ENCODE measurements around the gene GPC6. TPM values are rescaled to one million over a fixed set of nuclear protein-coding genes. Genes with fewer than 3 reads are reported as not detected.

GPC6 gene
- total and polyA plus RNA-seq, 5 donors from 2014 or later = not detected

DNA sequence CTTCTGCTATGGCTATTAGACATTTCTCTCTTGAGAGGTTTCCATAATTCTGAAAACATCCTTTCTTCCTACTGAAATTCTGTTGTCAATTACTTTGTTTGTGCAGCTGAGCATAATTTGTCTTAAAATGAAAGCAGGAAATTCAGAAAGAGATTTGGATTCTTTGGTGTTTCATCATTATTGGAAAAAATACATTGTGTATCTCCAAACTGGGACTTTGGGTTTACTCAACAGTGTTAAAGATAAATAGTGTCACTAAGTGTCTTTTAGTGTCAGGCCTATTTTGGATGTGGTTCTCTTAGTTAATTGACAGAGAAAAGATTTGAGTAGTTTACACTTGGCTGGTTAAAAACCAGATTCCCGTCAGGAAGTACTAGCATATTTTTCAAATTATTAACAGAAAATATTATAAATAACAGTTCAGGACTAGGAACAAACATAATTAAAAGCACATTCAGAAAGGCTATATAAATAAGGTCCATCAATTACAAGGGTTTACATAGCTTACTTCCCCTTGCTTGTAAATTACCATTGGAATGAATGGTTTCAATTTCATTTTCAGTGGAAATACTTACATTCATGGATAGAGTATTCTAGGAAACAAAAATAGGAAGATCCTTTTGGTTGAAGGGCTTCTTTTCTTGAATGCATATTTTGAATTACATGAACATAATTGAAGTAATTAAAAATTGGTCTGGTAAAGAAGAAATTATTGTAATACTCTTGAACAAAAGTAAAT, 483.1 kb downstream of the GPC6 start:
- Histone ChIP-seq H3K27me3 (ENCODE audit: control insufficient read depth, insufficient read depth, low read length) (no peaks in the 10 kb centered on the region), H3K36me3 (ENCODE audit: control insufficient read depth, insufficient read depth, low read length) (no peaks in the 10 kb centered on the region), H3K27ac (ENCODE audit: insufficient read depth, low read length, poor library complexity, severe bottlenecking) (no peak overlapping the region), H3K4me3 (ENCODE audit: low read depth, low read length) (no peak overlapping the region), H3K9me3 (ENCODE audit: control insufficient read depth in 2 of 2, low read length in 2 of 2) (no peaks in the 10 kb centered on the region), H3K4me1 (ENCODE audit: control insufficient read depth, insufficient read depth, low read length, poor library complexity, severe bottlenecking) (no peaks in the 10 kb centered on the region)
- Mint-ChIP-seq H3K27me3 (no peaks in the 10 kb centered on the region), H3K27ac (no peak overlapping the region), H3K4me1 (no peaks in the 10 kb centered on the region), H3K9me3 (peaks cover 0 to 10% (median 4%) of the 10 kb centered on the region in 7 donors), H3K36me3 (no peaks in the 10 kb centered on the region), H3K4me3 (no peak overlapping the region)
- no peak for DNase-seq
- no peak for ATAC-seq (ENCODE audit: low read depth in 2 of 2)

DNA sequence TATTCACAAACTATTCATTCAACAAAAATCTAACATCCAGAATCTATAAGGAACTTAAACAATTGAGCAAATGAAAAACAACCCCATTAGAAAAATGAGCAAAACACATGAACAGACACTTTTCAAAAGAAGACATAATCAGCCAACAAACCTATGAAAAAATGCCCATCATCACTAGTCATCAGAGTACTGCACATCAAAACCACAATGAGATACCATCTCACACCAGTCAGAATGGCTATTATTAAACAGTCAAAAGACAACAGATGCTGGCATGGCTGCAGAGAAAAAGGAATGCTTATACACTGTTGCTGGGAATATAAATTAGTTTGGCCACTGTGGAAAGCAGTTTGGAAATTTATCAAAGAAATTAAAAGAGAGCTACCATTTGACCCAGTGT, 487.6 kb downstream of the GPC6 start:
- no peaks in the 10 kb centered on the region for H3K27me3 ChIP-seq (ENCODE audit: control insufficient read depth, insufficient read depth, low read length)
- no peak for ATAC-seq (ENCODE audit: low read depth in 2 of 2)
- H3K4me3 ChIP-seq (ENCODE audit: low read depth, low read length) = no peak overlapping the region
- H3K4me1 ChIP-seq (ENCODE audit: control insufficient read depth, insufficient read depth, low read length, poor library complexity, severe bottlenecking) = no peaks in the 10 kb centered on the region
- no peak for DNase-seq
- H3K9me3 ChIP-seq (ENCODE audit: control insufficient read depth in 2 of 2, low read length in 2 of 2) = no peaks in the 10 kb centered on the region
- Mint-ChIP-seq H3K4me1 (no peaks in the 10 kb centered on the region), H3K9me3 (peaks cover 0 to 15% (median 4%) of the 10 kb centered on the region in 7 donors), H3K27ac (no peak overlapping the region), H3K4me3 (no peak overlapping the region), H3K27me3 (no peaks in the 10 kb centered on the region), H3K36me3 (no peaks in the 10 kb centered on the region)
- no peak overlapping the region for H3K27ac ChIP-seq (ENCODE audit: insufficient read depth, low read length, poor library complexity, severe bottlenecking)
- no peaks in the 10 kb centered on the region for H3K36me3 ChIP-seq (ENCODE audit: control insufficient read depth, insufficient read depth, low read length)

DNA sequence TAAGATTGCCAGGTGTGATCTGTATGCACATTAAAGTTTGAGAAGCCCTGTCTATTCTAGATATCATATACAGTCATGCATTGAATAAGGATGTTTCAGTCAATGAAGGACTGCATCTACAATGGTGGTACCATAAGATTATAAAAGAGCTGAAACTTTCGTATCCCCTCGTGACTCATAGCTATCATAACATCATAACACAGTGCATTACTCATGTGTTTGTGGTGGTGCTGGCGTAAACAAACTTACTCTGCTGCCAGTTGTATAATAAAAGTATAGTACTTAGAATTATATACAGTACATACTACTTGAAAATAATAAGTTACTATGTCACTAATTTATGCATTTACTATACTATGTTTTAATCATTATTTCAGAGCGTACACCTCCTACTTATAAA, 489.3 kb downstream of the GPC6 start:
- Mint-ChIP-seq H3K4me3 (no peak overlapping the region), H3K4me1 (no peaks in the 10 kb centered on the region), H3K27me3 (no peaks in the 10 kb centered on the region), H3K9me3 (peaks cover 0 to 16% (median 4%) of the 10 kb centered on the region in 7 donors), H3K27ac (no peak overlapping the region), H3K36me3 (no peaks in the 10 kb centered on the region)
- ATAC-seq (ENCODE audit: low read depth in 2 of 2) = no peak
- H3K27ac ChIP-seq (ENCODE audit: insufficient read depth, low read length, poor library complexity, severe bottlenecking) = no peak overlapping the region
- H3K4me3 ChIP-seq (ENCODE audit: low read depth, low read length) = no peak overlapping the region
- H3K9me3 ChIP-seq (ENCODE audit: control insufficient read depth in 2 of 2, low read length in 2 of 2) = no peaks in the 10 kb centered on the region
- H3K27me3 ChIP-seq (ENCODE audit: control insufficient read depth, insufficient read depth, low read length) = no peaks in the 10 kb centered on the region
- H3K36me3 ChIP-seq (ENCODE audit: control insufficient read depth, insufficient read depth, low read length) = no peaks in the 10 kb centered on the region
- DNase-seq = no peak
- no peaks in the 10 kb centered on the region for H3K4me1 ChIP-seq (ENCODE audit: control insufficient read depth, insufficient read depth, low read length, poor library complexity, severe bottlenecking)

- H3K27me3 ChIP-seq (ENCODE audit: control insufficient read depth, insufficient read depth, low read length) = no peaks in the 10 kb centered on the region
- H3K36me3 ChIP-seq (ENCODE audit: control insufficient read depth, insufficient read depth, low read length) = no peaks in the 10 kb centered on the region
- Mint-ChIP-seq H3K27me3 (no peaks in the 10 kb centered on the region), H3K4me3 (no peak overlapping the region), H3K4me1 (no peaks in the 10 kb centered on the region), H3K9me3 (peaks cover 0 to 17% (median 4%) of the 10 kb centered on the region in 7 donors), H3K36me3 (no peaks in the 10 kb centered on the region), H3K27ac (no peak overlapping the region)
- H3K9me3 ChIP-seq (ENCODE audit: control insufficient read depth in 2 of 2, low read length in 2 of 2) = no peaks in the 10 kb centered on the region
- no peaks in the 10 kb centered on the region for H3K4me1 ChIP-seq (ENCODE audit: control insufficient read depth, insufficient read depth, low read length, poor library complexity, severe bottlenecking)
- H3K4me3 ChIP-seq (ENCODE audit: low read depth, low read length) = no peak overlapping the region
- DNase-seq (no peak), ATAC-seq (ENCODE audit: low read depth in 2 of 2) (no peak)
- H3K27ac ChIP-seq (ENCODE audit: insufficient read depth, low read length, poor library complexity, severe bottlenecking) = no peak overlapping the region
These were observed 490.0 kb downstream of the GPC6 start for GRCh38 chr13:93716623-93717022.

GRCh38 chr13:93721483-93721882, 494.9 kb downstream of the GPC6 start:
- no peak overlapping the region for H3K27ac ChIP-seq (ENCODE audit: insufficient read depth, low read length, poor library complexity, severe bottlenecking)
- no peaks in the 10 kb centered on the region for H3K4me1 Mint-ChIP-seq
- H3K9me3 Mint-ChIP-seq = peaks cover 0 to 11% (median 3%) of the 10 kb centered on the region in 7 donors
- no peaks in the 10 kb centered on the region for H3K27me3 ChIP-seq (ENCODE audit: control insufficient read depth, insufficient read depth, low read length)
- no peaks in the 10 kb centered on the region for H3K36me3 Mint-ChIP-seq
- DNase-seq (no peak), ATAC-seq (ENCODE audit: low read depth in 2 of 2) (no peak)
- H3K4me3 ChIP-seq (ENCODE audit: low read depth, low read length) = no peak overlapping the region
- no peaks in the 10 kb centered on the region for H3K36me3 ChIP-seq (ENCODE audit: control insufficient read depth, insufficient read depth, low read length)
- no peaks in the 10 kb centered on the region for H3K9me3 ChIP-seq (ENCODE audit: control insufficient read depth in 2 of 2, low read length in 2 of 2)
- H3K4me3 Mint-ChIP-seq = no peak overlapping the region
- H3K27ac Mint-ChIP-seq = no peak overlapping the region
- H3K4me1 ChIP-seq (ENCODE audit: control insufficient read depth, insufficient read depth, low read length, poor library complexity, severe bottlenecking) = no peaks in the 10 kb centered on the region
- no peaks in the 10 kb centered on the region for H3K27me3 Mint-ChIP-seq

DNA sequence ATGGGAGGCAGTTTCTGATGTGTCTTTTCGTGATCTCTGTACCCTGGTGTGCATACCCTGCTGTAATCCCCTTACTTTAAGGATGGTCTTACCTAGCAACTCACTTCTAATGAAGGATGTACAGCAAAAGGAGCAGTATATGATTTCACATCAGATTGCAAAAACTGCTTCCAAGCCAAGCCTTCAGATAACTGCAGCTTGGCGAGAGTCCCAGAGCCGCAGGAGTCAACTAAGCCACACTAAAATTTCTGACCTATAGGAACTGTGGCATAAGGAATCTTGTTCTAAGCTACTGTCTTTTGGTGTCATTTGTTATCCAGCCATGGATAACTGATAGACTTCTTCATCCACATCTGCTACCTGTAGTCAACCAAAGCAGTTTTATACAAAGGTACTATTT, 496.7 kb downstream of the GPC6 start:
- H3K27ac Mint-ChIP-seq = no peak overlapping the region
- Histone ChIP-seq H3K9me3 (ENCODE audit: control insufficient read depth in 2 of 2, low read length in 2 of 2) (no peaks in the 10 kb centered on the region), H3K27me3 (ENCODE audit: control insufficient read depth, insufficient read depth, low read length) (no peaks in the 10 kb centered on the region), H3K36me3 (ENCODE audit: control insufficient read depth, insufficient read depth, low read length) (no peaks in the 10 kb centered on the region), H3K27ac (ENCODE audit: insufficient read depth, low read length, poor library complexity, severe bottlenecking) (no peak overlapping the region), H3K4me1 (ENCODE audit: control insufficient read depth, insufficient read depth, low read length, poor library complexity, severe bottlenecking) (no peaks in the 10 kb centered on the region), H3K4me3 (ENCODE audit: low read depth, low read length) (no peak overlapping the region)
- H3K9me3 Mint-ChIP-seq = peaks cover 0 to 11% (median 2%) of the 10 kb centered on the region in 7 donors
- H3K4me3 Mint-ChIP-seq = no peak overlapping the region
- no peaks in the 10 kb centered on the region for H3K4me1 Mint-ChIP-seq
- ATAC-seq (ENCODE audit: low read depth in 2 of 2) (no peak), DNase-seq (no peak)
- no peaks in the 10 kb centered on the region for H3K27me3 Mint-ChIP-seq
- H3K36me3 Mint-ChIP-seq = no peaks in the 10 kb centered on the region

- H3K36me3 ChIP-seq (ENCODE audit: control insufficient read depth, insufficient read depth, low read length) = no peaks in the 10 kb centered on the region
- H3K4me3 ChIP-seq (ENCODE audit: low read depth, low read length) = no peak overlapping the region
- H3K27ac Mint-ChIP-seq = no peak overlapping the region
- no peak overlapping the region for H3K27ac ChIP-seq (ENCODE audit: insufficient read depth, low read length, poor library complexity, severe bottlenecking)
- H3K9me3 Mint-ChIP-seq = peaks cover 0 to 11% (median 2%) of the 10 kb centered on the region in 7 donors
- H3K4me3 Mint-ChIP-seq = no peak overlapping the region
- no peak for DNase-seq
- H3K27me3 Mint-ChIP-seq = no peaks in the 10 kb centered on the region
- no peaks in the 10 kb centered on the region for H3K27me3 ChIP-seq (ENCODE audit: control insufficient read depth, insufficient read depth, low read length)
- no peak for ATAC-seq (ENCODE audit: low read depth in 2 of 2)
- no peaks in the 10 kb centered on the region for H3K36me3 Mint-ChIP-seq
- no peaks in the 10 kb centered on the region for H3K9me3 ChIP-seq (ENCODE audit: control insufficient read depth in 2 of 2, low read length in 2 of 2)
- H3K4me1 Mint-ChIP-seq = no peaks in the 10 kb centered on the region
- H3K4me1 ChIP-seq (ENCODE audit: control insufficient read depth, insufficient read depth, low read length, poor library complexity, severe bottlenecking) = no peaks in the 10 kb centered on the region
These were observed 497.6 kb downstream of the GPC6 start for GRCh38 chr13:93724187-93724586.

Measured in CD4-positive, CD25-positive, alpha-beta regulatory T cell (primary cell).